Mesodermal cell (in vitro differentiated cells): ENCODE data around the gene VPS54.

Source experiments
- H3K27ac ChIP-seq: 2 replicates; pipeline ENCODE4 v1.7.0; 2013; ENCODE audit warnings: mild to moderate bottlenecking, low read depth, low read length, moderate library complexity; ENCODE audit not compliant: severe bottlenecking
- H3K36me3 ChIP-seq: 2 replicates; pipeline ENCODE4 v1.7.1; 2013; ENCODE audit warnings: mild to moderate bottlenecking, low read length, moderate library complexity; ENCODE audit not compliant: control insufficient read depth, insufficient read depth
- H3K4me1 ChIP-seq: one replicate; pipeline ENCODE4 v1.7.1; 2013; ENCODE audit warnings: mild to moderate bottlenecking, low read length; ENCODE audit not compliant: insufficient read depth, control insufficient read depth, poor library complexity, severe bottlenecking
- H3K4me3 ChIP-seq: 2 replicates; pipeline ENCODE4 v1.7.0; 2013; ENCODE audit warnings: low read length, control low read depth, mild to moderate bottlenecking; ENCODE audit not compliant: insufficient read depth, poor library complexity, severe bottlenecking; ENCODE audit errors: extremely low read depth
- H3K9me3 ChIP-seq: 2 replicates; pipeline ENCODE4 v1.7.1; 2013; ENCODE audit warnings: mild to moderate bottlenecking, low read length, moderate library complexity; ENCODE audit not compliant: control insufficient read depth
- WGBS, 2 experiments: methylation state at CpG; one replicate each; pipeline ENCODE4 v1.1.5; 2013; ENCODE audit warnings: missing lambda C conversion rate in 2 of 2; ENCODE audit not compliant: insufficient coverage in 2 of 2; 5-methylcytosine and 5-hydroxymethylcytosine counted together

VPS54 gene

DNA sequence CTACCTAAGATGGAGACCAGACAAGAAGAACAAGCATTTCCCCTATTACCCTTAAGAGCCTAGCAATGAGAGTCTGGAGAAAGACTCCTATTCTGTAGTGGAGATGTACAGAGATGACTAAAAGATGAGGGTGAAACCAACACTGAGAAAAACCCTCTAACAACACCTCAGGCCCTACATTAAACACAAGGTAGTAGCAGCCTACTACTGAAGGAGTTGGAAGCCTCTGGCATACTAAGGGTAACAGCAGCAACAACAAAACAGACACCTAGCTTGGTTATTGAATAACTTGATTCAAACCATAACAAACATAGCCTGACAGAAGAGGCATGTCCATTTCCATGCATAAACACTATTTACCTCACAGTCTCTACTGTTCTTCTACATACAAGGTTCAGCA lies 117.1 kb downstream of the VPS54 start:
- H3K36me3 ChIP-seq: peaks cover 51% of the 10 kb centered on the region
- peaks cover 5% of the 10 kb centered on the region for H3K9me3 ChIP-seq

DNA sequence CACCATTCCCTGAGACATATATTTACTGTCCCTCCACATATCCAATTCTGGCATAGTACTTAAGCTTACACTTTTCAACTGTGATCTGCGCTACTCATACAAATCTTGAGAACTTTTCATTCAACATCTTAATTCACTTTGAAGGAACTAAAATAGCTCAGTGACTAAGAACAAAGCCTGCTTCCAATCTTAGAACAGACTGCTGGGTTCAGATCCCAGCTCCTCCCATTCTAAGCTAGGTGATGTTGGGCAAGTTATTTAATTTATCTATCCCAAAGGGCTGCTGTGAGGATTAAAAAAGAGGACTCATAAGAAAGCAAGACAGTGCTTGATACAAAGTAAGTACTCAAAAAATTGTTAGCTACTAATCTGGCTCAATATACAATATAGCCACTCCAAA lies 119.6 kb downstream of the VPS54 start:
- Histone ChIP-seq H3K36me3 (peaks cover 59% of the 10 kb centered on the region), H3K4me3 (no peak overlapping the region), H3K4me1 (no peaks in the 10 kb centered on the region), H3K27ac (no peak overlapping the region), H3K9me3 (peaks cover 5% of the 10 kb centered on the region)
- 100% methylated on average over 1 of the region's 1 CpG for WGBS, 2 experiments

More for the DNA sequence above, 117.1 kb downstream of the VPS54 start:
- Histone ChIP-seq H3K4me1 (no peaks in the 10 kb centered on the region), H3K27ac (no peak overlapping the region), H3K4me3 (no peak overlapping the region)

DNA sequence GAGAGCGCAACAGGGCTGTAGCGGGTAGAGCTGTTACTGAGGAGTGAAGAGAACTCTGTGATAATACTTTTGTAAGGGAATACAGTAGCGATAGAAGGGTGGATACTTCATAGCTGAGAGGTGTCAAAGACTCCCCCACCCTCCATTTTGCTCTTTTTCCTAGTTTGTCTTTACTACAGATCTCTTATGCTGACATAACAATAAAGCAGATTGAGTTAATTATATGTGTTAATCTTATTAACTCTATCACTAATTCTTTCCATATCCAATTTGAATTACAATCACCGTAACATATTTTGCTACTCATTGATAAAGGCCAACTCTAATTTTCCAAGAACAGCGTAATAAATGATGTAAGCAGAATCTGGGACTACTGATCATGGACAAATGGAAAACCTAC lies 120.4 kb downstream of the VPS54 start:
- Histone ChIP-seq H3K36me3 (peaks cover 67% of the 10 kb centered on the region), H3K9me3 (peaks cover 5% of the 10 kb centered on the region), H3K4me1 (no peaks in the 10 kb centered on the region), H3K27ac (no peak overlapping the region), H3K4me3 (no peak overlapping the region)
- WGBS, 2 experiments: 100% methylated on average over 1 to 2 of the region's 5 CpGs

DNA sequence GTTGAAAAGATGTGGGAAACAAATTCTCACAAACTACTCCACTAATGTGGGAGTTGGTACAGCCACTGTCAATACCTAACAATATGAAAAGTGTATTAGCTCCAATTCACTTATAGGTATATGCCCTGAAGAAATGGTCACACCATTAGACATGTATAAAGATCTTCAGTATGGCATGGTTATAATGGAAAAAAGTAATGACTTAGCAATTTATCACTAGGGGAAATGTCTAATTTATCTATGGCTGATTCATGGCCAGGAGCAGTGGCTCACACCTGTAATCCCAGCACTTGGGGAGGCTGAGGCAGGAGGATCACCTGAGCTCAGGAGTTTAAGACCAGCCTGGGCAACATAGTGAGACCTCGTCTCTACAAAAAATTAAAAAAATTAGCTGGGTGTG lies 125.1 kb downstream of the VPS54 start:
- Histone ChIP-seq H3K9me3 (no peaks in the 10 kb centered on the region), H3K4me3 (no peak overlapping the region), H3K27ac (no peak overlapping the region), H3K4me1 (no peaks in the 10 kb centered on the region), H3K36me3 (peaks cover 78% of the 10 kb centered on the region)
- 100% methylated on average over 1 of the region's 1 CpG; no CpG with 5 or more reads in 1 of the 2 experiments for WGBS, 2 experiments

DNA sequence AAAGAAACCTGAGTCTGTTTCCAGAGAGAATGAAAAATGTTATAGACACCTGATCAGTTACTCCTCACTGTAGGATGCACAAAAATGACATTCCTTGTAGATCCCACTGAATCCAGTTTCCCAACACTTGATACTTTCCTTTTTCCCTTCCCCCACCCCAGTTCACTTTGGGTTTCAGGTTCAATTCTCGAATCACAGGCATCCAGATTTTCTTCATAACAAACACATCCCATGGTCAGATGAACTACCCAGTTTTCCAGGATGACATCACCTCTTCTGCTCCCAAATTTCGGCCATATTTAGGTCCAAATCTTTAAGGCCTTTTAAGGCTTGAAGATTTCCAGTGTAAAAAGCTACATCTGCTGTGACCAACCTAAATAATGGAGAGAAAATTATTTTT lies 126.1 kb downstream of the VPS54 start:
- no peak overlapping the region for H3K27ac ChIP-seq
- no peaks in the 10 kb centered on the region for H3K4me1 ChIP-seq
- H3K36me3 ChIP-seq: peaks cover 84% of the 10 kb centered on the region
- no peak overlapping the region for H3K4me3 ChIP-seq
- no peaks in the 10 kb centered on the region for H3K9me3 ChIP-seq
- 57 to 100% methylated on average over 1 of the region's 2 CpGs for WGBS, 2 experiments

DNA sequence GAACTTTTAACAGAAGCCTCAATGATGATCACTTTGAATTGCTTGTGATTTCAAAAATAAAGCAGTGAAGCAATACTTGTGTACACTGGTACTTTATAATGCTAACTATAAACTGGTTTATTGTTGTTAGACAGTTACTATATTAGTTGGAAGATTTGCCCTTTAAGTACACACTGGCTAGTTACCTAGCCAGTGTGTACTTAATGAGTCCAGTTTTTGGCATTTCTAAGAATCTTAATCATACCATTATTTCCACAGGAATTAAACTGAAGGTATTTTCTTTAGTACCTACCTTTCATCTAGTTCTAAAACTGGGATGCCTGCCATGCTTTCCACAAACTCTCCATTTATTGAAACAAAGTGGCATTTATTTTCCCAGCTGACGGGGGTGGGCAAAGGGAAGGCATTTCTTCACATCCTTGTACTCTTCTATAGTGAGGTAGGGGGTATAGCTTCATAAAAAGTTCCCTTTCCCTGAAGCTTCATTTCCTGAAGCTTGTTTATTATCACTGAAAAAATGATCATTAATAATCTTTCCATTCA lies 127.7 kb downstream of the VPS54 start:
- H3K36me3 ChIP-seq: peaks cover 92% of the 10 kb centered on the region
- H3K9me3 ChIP-seq: no peaks in the 10 kb centered on the region
- no peak overlapping the region for H3K4me3 ChIP-seq
- no peak overlapping the region for H3K27ac ChIP-seq
- no CpG with 5 or more reads among the region's 1 CpG for WGBS, 2 experiments
- no peaks in the 10 kb centered on the region for H3K4me1 ChIP-seq

DNA sequence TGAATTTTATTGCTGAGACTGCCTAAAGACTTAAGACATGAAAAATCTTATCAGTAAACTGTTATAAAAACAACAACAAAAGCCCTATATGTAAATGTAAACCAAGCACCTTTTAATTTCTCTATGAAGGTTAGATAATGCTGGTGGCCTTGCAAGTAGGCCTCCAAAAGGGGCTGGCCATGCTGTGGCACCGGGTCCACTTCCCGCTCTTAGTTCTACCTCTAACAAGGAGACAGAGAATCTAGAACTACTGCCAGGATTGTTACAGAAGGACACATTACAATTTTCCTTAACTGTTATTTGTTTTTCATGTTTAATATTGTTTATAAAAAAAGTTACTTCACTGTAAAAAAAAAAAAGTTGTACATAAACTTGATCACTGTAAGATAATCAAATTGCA lies 128.6 kb downstream of the VPS54 start:
- H3K4me1 ChIP-seq: no peaks in the 10 kb centered on the region
- peaks cover 92% of the 10 kb centered on the region for H3K36me3 ChIP-seq
- H3K27ac ChIP-seq: no peak overlapping the region
- no CpG with 5 or more reads among the region's 2 CpGs for WGBS, 2 experiments
- H3K4me3 ChIP-seq: no peak overlapping the region
- H3K9me3 ChIP-seq: no peaks in the 10 kb centered on the region

DNA sequence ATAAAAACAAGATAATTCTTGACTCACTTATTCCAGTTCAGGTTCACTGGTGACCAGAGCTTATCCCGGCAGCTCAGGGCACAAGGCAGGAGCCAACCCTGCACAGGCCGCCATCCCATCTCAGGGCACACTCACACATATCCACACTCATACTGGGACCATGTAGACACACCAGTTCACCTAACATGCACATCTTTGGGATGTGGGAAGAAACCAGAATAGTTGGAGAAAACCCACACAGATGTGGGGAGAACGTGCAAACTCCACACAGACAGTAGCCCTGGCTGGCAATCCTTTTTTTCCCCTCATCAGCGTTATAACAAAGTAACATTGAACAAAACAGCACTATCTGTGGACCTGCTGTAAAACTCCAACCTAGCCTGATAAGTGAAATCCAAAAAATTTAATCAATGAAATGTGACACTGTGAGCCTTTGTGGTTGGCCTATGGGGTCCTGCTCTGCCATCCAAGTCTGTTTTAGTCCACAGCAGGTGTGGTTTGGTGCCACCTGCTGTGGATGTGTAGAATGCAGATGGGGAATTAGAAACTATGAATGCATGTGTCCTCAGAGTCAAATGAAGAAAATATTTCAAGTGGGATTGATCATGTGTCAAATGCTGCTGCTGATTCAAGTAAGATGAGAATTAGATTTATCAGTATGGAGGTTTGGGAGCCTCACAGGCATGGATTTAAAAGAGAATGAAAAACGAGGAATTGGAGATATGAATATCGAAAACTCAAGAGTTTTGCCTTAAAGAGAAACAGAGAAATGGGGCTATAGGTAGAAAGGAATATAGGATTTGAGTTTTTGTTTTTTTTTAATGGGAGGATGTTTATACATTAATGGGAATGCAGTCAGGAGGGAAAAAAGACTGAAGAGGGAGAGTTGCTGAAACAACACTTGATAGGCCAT lies 130.5 kb downstream of the VPS54 start:
- 92 to 97% methylated on average over 5 of the region's 6 CpGs for WGBS, 2 experiments
- Histone ChIP-seq H3K4me3 (no peak overlapping the region), H3K9me3 (no peaks in the 10 kb centered on the region), H3K4me1 (no peaks in the 10 kb centered on the region), H3K27ac (no peak overlapping the region), H3K36me3 (peaks cover 92% of the 10 kb centered on the region)

DNA sequence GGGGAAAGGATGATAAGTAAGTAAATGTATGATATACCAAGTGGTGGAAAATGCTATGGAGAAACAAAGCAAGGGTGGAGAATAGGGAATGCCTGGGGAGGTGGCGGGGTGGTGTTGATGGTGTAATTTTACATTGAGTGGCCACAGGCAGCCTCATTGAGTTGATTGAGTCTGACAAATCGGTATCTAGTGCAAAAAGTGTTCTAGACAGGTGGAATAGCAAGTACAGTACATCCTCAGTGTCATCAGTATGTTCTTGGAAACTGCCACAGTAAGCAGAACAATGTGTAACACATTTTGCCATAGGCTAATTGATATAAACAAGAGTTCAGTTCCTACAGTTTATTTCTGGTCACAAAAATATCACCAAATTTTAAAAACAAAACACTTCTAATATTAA lies 131.2 kb downstream of the VPS54 start:
- Histone ChIP-seq H3K4me3 (no peak overlapping the region), H3K27ac (no peak overlapping the region), H3K4me1 (no peaks in the 10 kb centered on the region), H3K9me3 (no peaks in the 10 kb centered on the region), H3K36me3 (peaks cover 93% of the 10 kb centered on the region)
- 95 to 100% methylated on average over 2 of the region's 2 CpGs for WGBS, 2 experiments

DNA sequence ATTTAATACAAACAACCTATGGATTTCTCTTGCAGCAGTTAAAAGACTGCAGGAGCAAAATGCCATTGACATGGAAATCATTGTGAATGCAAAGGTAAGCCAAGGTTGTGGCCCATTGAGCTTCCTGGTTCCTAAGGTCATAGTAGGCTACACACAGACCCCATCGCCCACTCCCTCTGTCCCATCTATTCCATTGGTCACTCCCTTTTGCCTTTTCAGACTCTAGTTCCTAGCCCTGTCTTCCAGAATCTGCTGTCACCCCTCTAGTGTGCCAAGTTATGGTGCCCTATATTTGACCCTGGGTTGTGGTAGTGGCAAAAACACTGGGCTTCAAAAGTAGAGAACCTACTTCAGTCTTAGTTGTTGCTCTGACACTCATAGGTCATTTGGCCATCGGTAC lies 132.8 kb downstream of the VPS54 start:
- WGBS, 2 experiments: 89 to 100% methylated on average over 2 of the region's 2 CpGs
- Histone ChIP-seq H3K4me3 (no peak overlapping the region), H3K4me1 (no peaks in the 10 kb centered on the region), H3K36me3 (peaks cover 95% of the 10 kb centered on the region), H3K9me3 (no peaks in the 10 kb centered on the region), H3K27ac (no peak overlapping the region)
